Measurements from ENCODE around the gene ZNF213. TPM values are rescaled to one million over a fixed set of nuclear protein-coding genes. Genes with fewer than 3 reads are reported as not detected.

Gene ZNF213
- total RNA-seq, 1 experiment from 2014 or later: 15.9 TPM

- CTCF ChIA-PET: no interaction called here
- Histone ChIP-seq H3K36me3 (ENCODE audit: low read depth) (no peaks in the 10 kb centered on the region), H3K9me3 (ENCODE audit: insufficient read depth, low read depth) (no peaks in the 10 kb centered on the region), H2AFZ (no peak overlapping the region), H4K20me1 (ENCODE audit: insufficient read depth) (no peaks in the 10 kb centered on the region), H3K4me2 (peak overlapping the region; percentile 95), H3K27ac (peak overlapping the region; percentile 2; the same call in 1 of the 2 replicates), H3K4me1 (replicated peaks; ENCODE audit: insufficient read depth) (0 out of 2 replicates have a peak, but pooled peaks cover 5% of the 10 kb centered on the region), H3K4me3 (peak overlapping the region; percentile 94; the same call in 1 of the 2 replicates), H3F3A (ENCODE audit: insufficient read depth, low read depth) (peaks cover 49% of the 10 kb centered on the region), H3K9me2 (ENCODE audit: insufficient read depth) (no peaks in the 10 kb centered on the region), H3K27me3 (ENCODE audit: insufficient read depth, low read depth) (no peaks in the 10 kb centered on the region), H3K79me2 (ENCODE audit: low read depth) (no peaks in the 10 kb centered on the region)
- POLR2A ChIA-PET (ENCODE audit: unreplicated experiment): interaction anchor here (0.6 to 1.1 kb wide), 2 partner anchors 37 to 1289 kb away, joined by 8 to 31 read pairs; no protein-coding TSS in a partner anchor
- no TSS peak for BruUV-seq (replicated peaks)
- no peak for TF ChIP-seq EZH2 (IDR thresholded peaks at IDR 0.05; ENCODE audit: low read depth)
- TF ChIP-seq, protein P1, sequence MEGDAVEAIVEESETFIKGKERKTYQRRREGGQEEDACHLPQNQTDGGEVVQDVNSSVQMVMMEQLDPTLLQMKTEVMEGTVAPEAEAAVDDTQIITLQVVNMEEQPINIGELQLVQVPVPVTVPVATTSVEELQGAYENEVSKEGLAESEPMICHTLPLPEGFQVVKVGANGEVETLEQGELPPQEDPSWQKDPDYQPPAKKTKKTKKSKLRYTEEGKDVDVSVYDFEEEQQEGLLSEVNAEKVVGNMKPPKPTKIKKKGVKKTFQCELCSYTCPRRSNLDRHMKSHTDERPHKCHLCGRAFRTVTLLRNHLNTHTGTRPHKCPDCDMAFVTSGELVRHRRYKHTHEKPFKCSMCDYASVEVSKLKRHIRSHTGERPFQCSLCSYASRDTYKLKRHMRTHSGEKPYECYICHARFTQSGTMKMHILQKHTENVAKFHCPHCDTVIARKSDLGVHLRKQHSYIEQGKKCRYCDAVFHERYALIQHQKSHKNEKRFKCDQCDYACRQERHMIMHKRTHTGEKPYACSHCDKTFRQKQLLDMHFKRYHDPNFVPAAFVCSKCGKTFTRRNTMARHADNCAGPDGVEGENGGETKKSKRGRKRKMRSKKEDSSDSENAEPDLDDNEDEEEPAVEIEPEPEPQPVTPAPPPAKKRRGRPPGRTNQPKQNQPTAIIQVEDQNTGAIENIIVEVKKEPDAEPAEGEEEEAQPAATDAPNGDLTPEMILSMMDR (conservative IDR thresholded peaks at IDR 0.05): no peak
- DNase-seq: no peak
- intact Hi-C loops (cut with micrococcal nuclease; ENCODE audit: unreplicated experiment): loop anchor here (5.0 to 10.0 kb wide), 3 partner anchors 75 to 318 kb away; partner anchors contain the start of gene CLUAP1
Observed at GRCh38 chr16:3186946-3187690, 52.3 kb downstream of the ZNF213 start.

DNA sequence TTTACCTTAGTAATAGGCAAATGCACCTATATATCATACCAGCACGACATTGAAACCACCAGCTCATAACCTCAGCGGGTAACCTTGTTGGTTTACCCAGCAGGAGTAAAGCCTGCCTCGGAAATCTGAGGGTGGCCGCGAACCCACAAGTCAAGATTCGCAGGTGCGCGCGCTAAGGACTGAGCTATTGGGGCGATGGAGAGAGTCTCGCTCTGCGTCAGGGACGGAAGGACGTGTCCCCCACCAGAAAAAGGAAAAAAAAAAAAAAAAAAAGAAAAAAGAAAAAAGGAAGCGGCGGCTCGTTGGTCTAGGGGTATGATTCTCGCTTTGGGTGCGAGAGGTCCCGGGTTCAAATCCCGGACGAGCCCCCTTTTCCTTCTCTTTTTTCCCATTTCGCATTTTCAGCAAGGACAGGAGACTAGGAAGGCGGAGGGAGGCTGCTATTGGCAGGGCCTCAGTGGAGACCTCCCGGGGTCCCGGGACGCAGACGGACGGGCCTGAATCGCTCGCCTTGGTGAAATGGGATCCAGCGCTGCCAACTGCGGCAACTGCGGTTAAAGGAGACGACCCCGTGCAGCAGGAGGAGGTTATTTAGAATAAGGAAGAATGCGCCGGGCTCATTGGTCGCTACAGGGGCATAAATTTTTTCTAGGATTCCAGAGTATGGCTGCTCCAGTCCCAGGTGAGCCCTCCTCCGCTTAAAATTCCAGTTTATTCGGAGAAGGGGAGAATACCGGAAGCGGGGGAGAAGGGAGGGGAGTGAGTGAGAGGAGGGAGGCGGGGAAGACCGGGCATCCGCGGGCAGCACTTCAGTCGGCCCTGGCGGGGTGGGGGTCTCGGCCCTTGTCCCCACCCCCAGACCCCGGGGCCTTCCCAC lies 53.2 kb downstream of the ZNF213 start, which contains the start of gene OR1F1:
TSS of gene OR1F1 (plus strand) at position 407 of the 877 bp plus-strand sequence.
- TF ChIP-seq, protein P1 (conservative IDR thresholded peaks at IDR 0.05): no peak
- no peak for TF ChIP-seq EZH2 (IDR thresholded peaks at IDR 0.05; ENCODE audit: low read depth)
- CTCF ChIA-PET: no interaction called here
- no peaks in the 10 kb centered on the region for H3K79me2 ChIP-seq (ENCODE audit: low read depth)
- H3K27ac ChIP-seq: peak within 1 kb of the TSS; percentile 33
- DNase-seq: peak; percentile 72 to 80
- H3K9me2 ChIP-seq (ENCODE audit: insufficient read depth): no peaks in the 10 kb centered on the region
- peaks cover 43% of the 10 kb centered on the region; the same call in 1 of the 2 replicates for H3F3A ChIP-seq (ENCODE audit: insufficient read depth, low read depth)
- H3K4me1 ChIP-seq (replicated peaks; ENCODE audit: insufficient read depth): 0 out of 2 replicates have a peak, but pooled peaks cover 5% of the 10 kb centered on the region
- no peaks in the 10 kb centered on the region for H4K20me1 ChIP-seq (ENCODE audit: insufficient read depth)
- peak within 1 kb of the TSS; percentile 99 for H2AFZ ChIP-seq
- intact Hi-C loops (cut with micrococcal nuclease; ENCODE audit: unreplicated experiment): loop anchor here (1.0 to 10.0 kb wide), 4 partner anchors 38 to 317 kb away; partner anchors contain the start of gene CLUAP1
- H3K9me3 ChIP-seq (ENCODE audit: insufficient read depth, low read depth): no peaks in the 10 kb centered on the region
- peak within 1 kb of the TSS; percentile 95 for H3K4me2 ChIP-seq
- no peaks in the 10 kb centered on the region for H3K27me3 ChIP-seq (ENCODE audit: insufficient read depth, low read depth)
- TSS peak; percentile 52 for BruUV-seq (replicated peaks)
- POLR2A ChIA-PET (ENCODE audit: unreplicated experiment): interaction anchor here (0.5 to 1.1 kb wide), 4 partner anchors 20 to 1288 kb away, joined by 4 to 31 read pairs (median 7); no protein-coding TSS in a partner anchor
- H3K4me3 ChIP-seq: peak within 1 kb of the TSS; percentile 94
- H3K36me3 ChIP-seq (ENCODE audit: low read depth): no peaks in the 10 kb centered on the region

DNA sequence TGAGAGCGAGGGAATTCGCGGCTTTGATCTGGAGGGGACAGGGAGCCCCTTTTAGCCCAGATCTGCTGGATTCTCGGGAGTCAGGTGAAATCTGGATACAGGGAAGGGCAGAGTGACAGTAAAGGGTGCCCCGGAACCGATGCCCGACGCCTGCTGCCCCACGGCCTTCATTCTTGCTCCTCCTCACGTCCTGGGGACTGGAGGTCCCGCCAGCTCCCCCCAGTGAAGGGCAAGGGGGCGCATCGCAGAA lies 53.8 kb downstream of the ZNF213 start:
- Histone ChIP-seq H3K27ac (peak overlapping the region; percentile 33; the same call in 1 of the 2 replicates), H3K27me3 (ENCODE audit: insufficient read depth, low read depth) (no peaks in the 10 kb centered on the region), H3K4me1 (replicated peaks; ENCODE audit: insufficient read depth) (0 out of 2 replicates have a peak, but pooled peaks cover 5% of the 10 kb centered on the region), H4K20me1 (ENCODE audit: insufficient read depth) (no peaks in the 10 kb centered on the region), H3K9me3 (ENCODE audit: insufficient read depth, low read depth) (no peaks in the 10 kb centered on the region), H3K4me2 (peak overlapping the region; percentile 95), H3F3A (ENCODE audit: insufficient read depth, low read depth) (peaks cover 42% of the 10 kb centered on the region; the same call in 1 of the 2 replicates), H3K4me3 (peak overlapping the region; percentile 94), H2AFZ (peak overlapping the region; percentile 99), H3K36me3 (ENCODE audit: low read depth) (no peaks in the 10 kb centered on the region), H3K9me2 (ENCODE audit: insufficient read depth) (no peaks in the 10 kb centered on the region), H3K79me2 (ENCODE audit: low read depth) (no peaks in the 10 kb centered on the region)
- BruUV-seq (replicated peaks): TSS peak; percentile 39
- ChIA-PET CTCF (interaction anchor here (0.8 kb wide), 1 partner anchor 76 kb away, joined by 3 read pairs; no protein-coding TSS in a partner anchor), POLR2A (ENCODE audit: unreplicated experiment) (interaction anchor here (0.6 kb wide), 1 partner anchor 119 kb away, joined by 6 read pairs; no protein-coding TSS in a partner anchor)
- TF ChIP-seq, protein P1 (conservative IDR thresholded peaks at IDR 0.05): no peak
- TF ChIP-seq EZH2 (IDR thresholded peaks at IDR 0.05; ENCODE audit: low read depth): no peak
- intact Hi-C loops (cut with micrococcal nuclease; ENCODE audit: unreplicated experiment): loop anchor here (1.0 to 10.0 kb wide), 4 partner anchors 38 to 316 kb away; partner anchors contain the start of gene CLUAP1
- peak in 1 of 2 experiments; percentile 49 for DNase-seq
